ENCODE results near the gene THEM4. TPM values are rescaled to one million over a fixed set of nuclear protein-coding genes. Genes with fewer than 3 reads are reported as not detected.

THEM4 gene
- total and polyA plus RNA-seq, 2 experiments from 2014 or later, result 20.2 to 24.8 TPM

DNA sequence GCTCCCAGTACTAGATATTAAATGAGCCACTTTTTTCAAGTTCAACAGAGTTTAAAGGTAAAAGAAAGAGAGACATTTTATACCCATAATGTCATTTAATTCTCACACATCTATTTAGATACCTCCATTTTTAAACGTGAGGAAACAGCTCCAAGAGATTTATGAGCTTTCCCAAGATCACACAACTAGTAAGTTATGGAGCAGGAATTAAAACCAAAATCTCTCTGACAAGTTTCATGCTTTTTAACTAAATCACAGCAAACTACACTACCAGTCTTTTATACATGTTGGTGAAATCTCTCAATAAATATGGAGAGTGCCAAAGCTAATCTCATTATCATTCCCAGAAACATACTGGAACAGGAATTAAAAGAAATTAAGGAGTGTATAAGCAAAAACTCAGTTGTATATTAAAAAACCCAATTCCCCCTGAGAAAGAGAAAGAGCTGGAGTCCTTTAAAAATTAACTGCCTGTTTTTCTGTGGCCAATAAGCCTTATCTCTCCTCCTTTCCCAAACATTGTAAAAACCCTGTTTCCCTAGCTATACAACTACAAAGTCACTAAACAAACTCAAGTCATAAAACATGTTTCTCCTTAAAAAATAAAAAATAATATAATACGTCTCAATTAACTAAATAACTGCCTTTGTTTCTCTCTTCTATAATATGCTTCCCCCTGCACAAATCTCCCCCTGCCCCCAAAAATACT lies 26.7 kb upstream of the THEM4 start:
- no peaks in the 10 kb centered on the region for H4K20me1 ChIP-seq (ENCODE audit: insufficient read depth, poor library complexity, severe bottlenecking)
- H3K9me3 ChIP-seq (ENCODE audit: low read depth), result no peaks in the 10 kb centered on the region
- H2AFZ ChIP-seq, result peak overlapping the region; percentile 29
- no peak for DNase-seq (ENCODE audit: low spot score)
- no peaks in the 10 kb centered on the region for H3K27me3 ChIP-seq
- peaks cover 4% of the 10 kb centered on the region for H3K79me2 ChIP-seq
- H3K9me2 ChIP-seq (replicated peaks; ENCODE audit: insufficient read depth), result no peaks in the 10 kb centered on the region
- peak overlapping the region; percentile 85 for H3K27ac ChIP-seq
- H3K4me1 ChIP-seq (ENCODE audit: insufficient read depth), result peaks cover 28% of the 10 kb centered on the region
- TF ChIP-seq EZH2 (IDR thresholded peaks at IDR 0.05; ENCODE audit: borderline replicate concordance) (no peak), EZH2phosphoT487 (IDR thresholded peaks at IDR 0.05; ENCODE audit: low read depth, severe bottlenecking, unreplicated experiment) (no peak)
- TF ChIP-seq, protein P1, sequence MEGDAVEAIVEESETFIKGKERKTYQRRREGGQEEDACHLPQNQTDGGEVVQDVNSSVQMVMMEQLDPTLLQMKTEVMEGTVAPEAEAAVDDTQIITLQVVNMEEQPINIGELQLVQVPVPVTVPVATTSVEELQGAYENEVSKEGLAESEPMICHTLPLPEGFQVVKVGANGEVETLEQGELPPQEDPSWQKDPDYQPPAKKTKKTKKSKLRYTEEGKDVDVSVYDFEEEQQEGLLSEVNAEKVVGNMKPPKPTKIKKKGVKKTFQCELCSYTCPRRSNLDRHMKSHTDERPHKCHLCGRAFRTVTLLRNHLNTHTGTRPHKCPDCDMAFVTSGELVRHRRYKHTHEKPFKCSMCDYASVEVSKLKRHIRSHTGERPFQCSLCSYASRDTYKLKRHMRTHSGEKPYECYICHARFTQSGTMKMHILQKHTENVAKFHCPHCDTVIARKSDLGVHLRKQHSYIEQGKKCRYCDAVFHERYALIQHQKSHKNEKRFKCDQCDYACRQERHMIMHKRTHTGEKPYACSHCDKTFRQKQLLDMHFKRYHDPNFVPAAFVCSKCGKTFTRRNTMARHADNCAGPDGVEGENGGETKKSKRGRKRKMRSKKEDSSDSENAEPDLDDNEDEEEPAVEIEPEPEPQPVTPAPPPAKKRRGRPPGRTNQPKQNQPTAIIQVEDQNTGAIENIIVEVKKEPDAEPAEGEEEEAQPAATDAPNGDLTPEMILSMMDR (IDR thresholded peaks at IDR 0.05; ENCODE audit: poor library complexity), result no peak
- 24% methylated on average over 2 of the region's 2 CpGs for WGBS (ENCODE audit: low lambda C conversion rate, missing lambda C conversion rate)
- H3K4me3 ChIP-seq, result no peak overlapping the region
- H3K36me3 ChIP-seq (replicated peaks; ENCODE audit: insufficient read depth, low read depth), result no peaks in the 10 kb centered on the region
- H3K4me2 ChIP-seq, result peak overlapping the region; percentile 64

GRCh38 chr1:151935154-151935553 lies 25.8 kb upstream of the THEM4 start:
- peaks cover 19% of the 10 kb centered on the region for H3K4me1 ChIP-seq (ENCODE audit: insufficient read depth)
- no peaks in the 10 kb centered on the region for H4K20me1 ChIP-seq (ENCODE audit: insufficient read depth, poor library complexity, severe bottlenecking)
- DNase-seq (ENCODE audit: low spot score), result peak; percentile 39
- TF ChIP-seq EZH2phosphoT487 (IDR thresholded peaks at IDR 0.05; ENCODE audit: low read depth, severe bottlenecking, unreplicated experiment), result no peak
- no peak for TF ChIP-seq EZH2 (IDR thresholded peaks at IDR 0.05; ENCODE audit: borderline replicate concordance)
- TF ChIP-seq, protein P1 (IDR thresholded peaks at IDR 0.05; ENCODE audit: poor library complexity), result no peak
- H3K27ac ChIP-seq, result peak overlapping the region; percentile 85
- H3K36me3 ChIP-seq (replicated peaks; ENCODE audit: insufficient read depth, low read depth), result no peaks in the 10 kb centered on the region
- peak overlapping the region; percentile 64 for H3K4me2 ChIP-seq
- 35% methylated on average over 3 of the region's 3 CpGs for WGBS (ENCODE audit: low lambda C conversion rate, missing lambda C conversion rate)
- no peaks in the 10 kb centered on the region for H3K9me2 ChIP-seq (replicated peaks; ENCODE audit: insufficient read depth)
- H2AFZ ChIP-seq, result no peak overlapping the region
- no peak overlapping the region for H3K4me3 ChIP-seq
- H3K27me3 ChIP-seq, result no peaks in the 10 kb centered on the region
- H3K9me3 ChIP-seq (ENCODE audit: low read depth), result no peaks in the 10 kb centered on the region
- H3K79me2 ChIP-seq, result peaks cover 4% of the 10 kb centered on the region

DNA sequence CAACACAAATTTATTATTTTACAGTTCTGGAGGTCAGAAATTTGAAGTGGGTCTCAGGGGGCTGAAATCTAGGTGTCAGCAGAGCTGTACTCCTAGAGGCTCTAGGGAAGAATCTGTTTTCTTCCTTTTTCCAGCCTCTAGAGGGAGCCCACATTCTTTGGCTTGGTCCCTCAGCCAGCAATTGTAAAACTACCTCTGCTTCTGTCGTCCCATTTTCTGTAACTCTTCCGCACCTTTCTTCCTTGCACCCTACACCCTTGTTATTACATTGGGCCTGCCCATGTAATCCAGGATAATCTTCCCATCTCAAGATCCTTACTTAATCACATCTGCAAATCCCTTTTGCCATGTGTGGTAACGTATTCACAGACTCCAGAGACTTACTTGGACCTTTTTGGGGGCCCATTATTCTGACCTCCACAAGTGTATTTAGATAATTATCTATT lies 24.8 kb upstream of the THEM4 start:
- Histone ChIP-seq H3K4me3 (no peak overlapping the region), H3K79me2 (peaks cover 4% of the 10 kb centered on the region), H3K27me3 (no peaks in the 10 kb centered on the region), H3K9me3 (ENCODE audit: low read depth) (no peaks in the 10 kb centered on the region), H3K27ac (peak overlapping the region; percentile 85), H3K9me2 (replicated peaks; ENCODE audit: insufficient read depth) (no peaks in the 10 kb centered on the region), H4K20me1 (ENCODE audit: insufficient read depth, poor library complexity, severe bottlenecking) (no peaks in the 10 kb centered on the region), H3K4me1 (ENCODE audit: insufficient read depth) (peaks cover 18% of the 10 kb centered on the region), H3K36me3 (replicated peaks; ENCODE audit: insufficient read depth, low read depth) (no peaks in the 10 kb centered on the region), H3K4me2 (peak overlapping the region; percentile 64), H2AFZ (no peak overlapping the region)
- TF ChIP-seq EZH2phosphoT487 (IDR thresholded peaks at IDR 0.05; ENCODE audit: low read depth, severe bottlenecking, unreplicated experiment) (no peak), EZH2 (IDR thresholded peaks at IDR 0.05; ENCODE audit: borderline replicate concordance) (no peak)
- TF ChIP-seq, protein P1 (IDR thresholded peaks at IDR 0.05; ENCODE audit: poor library complexity), result peak; percentile 79
- DNase-seq (ENCODE audit: low spot score), result peak; percentile 81
- 32% methylated on average over 3 of the region's 3 CpGs for WGBS (ENCODE audit: low lambda C conversion rate, missing lambda C conversion rate)

All from hepatocyte (in vitro differentiated cells).